K562 (cell line): ENCODE results near the gene ITGB1BP2. TPM values are rescaled to one million over a fixed set of nuclear protein-coding genes. Genes with fewer than 3 reads are reported as not detected.

Source experiments
- MAFK ChIP-seq: IDR thresholded peaks from 2 replicates; pipeline ENCODE4 v1.6.1; 2011; ENCODE audit warnings: low read length, improper control_type of control experiment
- NEUROD1 ChIP-seq: fragments of 150-350 bp; IDR thresholded peaks from 2 replicates; pipeline ENCODE4 v1.6.1; 2014; ENCODE audit warnings: borderline replicate concordance, low read length, low read depth; ENCODE audit not compliant: partially characterized antibody
- POLR3A ChIP-seq: IDR thresholded peaks from 2 replicates; pipeline ENCODE4 v1.6.1; 2011; ENCODE audit warnings: borderline replicate concordance, mild to moderate bottlenecking, moderate library complexity; ENCODE audit not compliant: insufficient read length, insufficient read depth; ENCODE audit errors: extremely low read depth
- SETDB1 ChIP-seq: IDR thresholded peaks from one replicate; pipeline ENCODE4 v1.6.1; 2012; ENCODE audit warnings: low read length, control low read depth, inconsistent platforms
- SRSF3 ChIP-seq: fragments of 200-400 bp; formaldehyde crosslinking; IDR thresholded peaks from 2 replicates; pipeline ENCODE4 v1.6.1; 2016; ENCODE audit warnings: mild to moderate bottlenecking, low read length, moderate library complexity; ENCODE audit not compliant: insufficient read depth
- TCF7 ChIP-seq: sonication (generic); IDR thresholded peaks from 2 replicates; pipeline ENCODE4 v1.6.1; 2016; ENCODE audit warnings: antibody characterized with exemption, borderline replicate concordance
- XRCC3 ChIP-seq: fragments of 450-650 bp; IDR thresholded peaks from 2 replicates; pipeline ENCODE4 v1.6.1; 2017; ENCODE audit warnings: mild to moderate bottlenecking, moderate library complexity
- ZC3H11A ChIP-seq: IDR thresholded peaks from 2 replicates; pipeline ENCODE4 v1.6.1; 2012; ENCODE audit warnings: low read depth, low read length, improper control_type of control experiment
- ZNF12 ChIP-seq: sonication (generic); formaldehyde crosslinking; IDR thresholded peaks from 2 replicates; pipeline ENCODE4 v1.4.0; 2020; ENCODE audit warnings: mild to moderate bottlenecking, missing genetic modification reagents
- ZNF134 ChIP-seq: fragments of 250-450 bp; sonication (Bioruptor Pico); conservative IDR thresholded peaks from 2 replicates; pipeline ENCODE4 v1.4.0; 2020
- polyA plus RNA-seq, 8 experiments: library from polyadenylated mRNA; depleted of rRNA in 4 of 8; stranded (reverse) in 5 of 8; unstranded in 3 of 8; fragments of >200 nt; fragmentation: Nextera tagmentation in 2 of 8; fragmentation: Illumina TruSeq in 1 of 8; extraction: Ambion mirVana in 2 of 8; extraction: Trizol in 1 of 8; gene quantifications; 2 replicates each; pipeline versions ENCODE4 v1.2.1 to v1.2.3, GENCODE V29; 2011 to 2014; ENCODE audit warnings: inconsistent platforms in 1 of 8, missing spikeins in 1 of 8
- total RNA-seq, 7 experiments: library from RNA; depleted of rRNA in 6 of 7; stranded (reverse); fragments of >200 nt in 6 of 7; fragmentation: Illumina TruSeq in 2 of 7; extraction: Trizol in 2 of 7; gene quantifications; 2 replicates each; pipeline versions ENCODE4 v1.2.1 to v1.2.3, GENCODE V29; 2011 to 2021; ENCODE audit warnings: low replicate concordance in 1 of 7
- TF ChIP-seq, protein P1 (sequence below), 2 experiments: IDR thresholded peaks; 2 replicates each; pipeline ENCODE4 v1.6.1; 2011; ENCODE audit warnings: borderline replicate concordance in 1 of 2, control low read depth in 1 of 2, low read depth in 1 of 2, low read length in 1 of 2, mild to moderate bottlenecking in 1 of 2, mixed read lengths in 1 of 2, moderate library complexity in 1 of 2; ENCODE audit not compliant: insufficient read depth in 1 of 2, insufficient read length in 1 of 2, poor library complexity in 1 of 2, severe bottlenecking in 1 of 2; ENCODE audit errors: extremely low read depth in 1 of 2
- TF ChIP-seq, protein P2 (sequence below): fragments of 250-450 bp; sonication (Bioruptor Pico); IDR thresholded peaks from 2 replicates; pipeline ENCODE4 v1.5.0; 2021; ENCODE audit warnings: mild to moderate bottlenecking, borderline replicate concordance
- TF ChIP-seq, protein P3 (sequence below): fragments of 250-450 bp; sonication (Bioruptor Pico); IDR thresholded peaks from 2 replicates; pipeline ENCODE4 v1.8.0; 2021; ENCODE audit warnings: moderate library complexity, mild to moderate bottlenecking, inconsistent platforms
- TF ChIP-seq, protein P4 (sequence below): sonication (generic); formaldehyde crosslinking; IDR thresholded peaks from 2 replicates; pipeline ENCODE4 v1.8.0; 2022; ENCODE audit warnings: mild to moderate bottlenecking, missing genetic modification reagents, borderline replicate concordance
- TF ChIP-seq, protein P5 (sequence below), 2 experiments: IDR thresholded peaks in 1 of 2; conservative IDR thresholded peaks in 1 of 2; 2 replicates each; pipeline ENCODE4 v1.6.1; 2016; ENCODE audit warnings: low read depth in 2 of 2, mild to moderate bottlenecking in 1 of 2, missing compliant biosample characterization in 1 of 2, missing genetic modification characterization in 1 of 2, moderate library complexity in 1 of 2
- TF ChIP-seq, protein P6 (sequence below): fragments of 450-650 bp; IDR thresholded peaks from one replicate; pipeline ENCODE4 v1.6.1; 2018; ENCODE audit warnings: mild to moderate bottlenecking, moderate library complexity; ENCODE audit not compliant: partially characterized antibody

The ITGB1BP2 gene
- total and polyA plus RNA-seq, 9 of the 15 experiments (the other 6 are each of a cell fraction or from before 2014, with no cell fraction given): 1.6 to 4.0 (median 1.9) TPM

DNA sequence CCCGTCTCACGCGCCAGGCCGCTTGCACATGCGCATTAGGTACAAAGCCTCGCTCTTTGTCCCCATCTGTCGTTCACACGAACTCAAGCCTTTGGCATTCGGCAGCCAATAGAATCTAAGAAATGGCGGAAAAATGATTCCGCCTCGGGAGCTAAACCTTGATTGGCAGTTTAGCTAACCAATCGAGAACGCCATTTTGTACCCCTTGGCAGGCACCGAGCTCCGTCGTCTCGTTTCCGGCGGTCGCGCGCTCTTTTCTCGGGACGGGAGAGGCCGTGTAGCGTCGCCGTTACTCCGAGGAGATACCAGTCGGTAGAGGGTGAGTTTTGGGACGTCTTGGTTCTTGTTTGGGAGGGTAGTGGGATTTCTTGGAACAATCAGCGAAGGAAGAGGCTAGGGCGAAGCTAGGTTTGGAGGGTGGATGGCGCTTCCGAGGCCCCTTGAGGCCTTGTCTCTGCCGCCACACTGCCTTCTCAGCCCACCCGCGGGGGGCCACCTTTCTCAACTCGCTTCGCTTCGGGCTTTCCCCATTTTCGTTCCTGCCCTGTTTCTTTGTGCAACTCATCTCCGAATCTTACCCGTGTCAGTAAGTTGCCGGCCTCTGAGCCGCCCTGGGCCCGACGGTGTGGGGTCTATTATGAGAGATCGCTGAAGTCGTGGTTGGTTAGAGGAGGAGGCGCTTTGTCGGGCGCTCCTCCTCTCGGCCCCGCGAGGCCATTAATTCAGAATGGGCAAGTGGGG lies 18.0 kb upstream of the ITGB1BP2 start, which contains the start of gene NONO (continued):
- TF ChIP-seq TCF7 (no peak), POLR3A (no peak), NEUROD1 (no peak), MAFK (no peak), ZNF12 (CRISPR knock-in tag) (no peak), SRSF3 (no peak), ZC3H11A (no peak), SETDB1 (no peak), XRCC3 (no peak), ZNF134 (CRISPR knock-in tag) (no peak)
- TF ChIP-seq, protein P1, sequence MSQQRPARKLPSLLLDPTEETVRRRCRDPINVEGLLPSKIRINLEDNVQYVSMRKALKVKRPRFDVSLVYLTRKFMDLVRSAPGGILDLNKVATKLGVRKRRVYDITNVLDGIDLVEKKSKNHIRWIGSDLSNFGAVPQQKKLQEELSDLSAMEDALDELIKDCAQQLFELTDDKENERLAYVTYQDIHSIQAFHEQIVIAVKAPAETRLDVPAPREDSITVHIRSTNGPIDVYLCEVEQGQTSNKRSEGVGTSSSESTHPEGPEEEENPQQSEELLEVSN (IDR thresholded peaks at IDR 0.05; ENCODE audit: borderline replicate concordance in 1 of 2, extremely low read depth in 1 of 2, insufficient read depth in 1 of 2, insufficient read length in 1 of 2, low read depth in 1 of 2, low read length in 1 of 2, poor library complexity in 1 of 2, severe bottlenecking in 1 of 2): peak; percentile 17 to 63
- TF ChIP-seq, protein P2, sequence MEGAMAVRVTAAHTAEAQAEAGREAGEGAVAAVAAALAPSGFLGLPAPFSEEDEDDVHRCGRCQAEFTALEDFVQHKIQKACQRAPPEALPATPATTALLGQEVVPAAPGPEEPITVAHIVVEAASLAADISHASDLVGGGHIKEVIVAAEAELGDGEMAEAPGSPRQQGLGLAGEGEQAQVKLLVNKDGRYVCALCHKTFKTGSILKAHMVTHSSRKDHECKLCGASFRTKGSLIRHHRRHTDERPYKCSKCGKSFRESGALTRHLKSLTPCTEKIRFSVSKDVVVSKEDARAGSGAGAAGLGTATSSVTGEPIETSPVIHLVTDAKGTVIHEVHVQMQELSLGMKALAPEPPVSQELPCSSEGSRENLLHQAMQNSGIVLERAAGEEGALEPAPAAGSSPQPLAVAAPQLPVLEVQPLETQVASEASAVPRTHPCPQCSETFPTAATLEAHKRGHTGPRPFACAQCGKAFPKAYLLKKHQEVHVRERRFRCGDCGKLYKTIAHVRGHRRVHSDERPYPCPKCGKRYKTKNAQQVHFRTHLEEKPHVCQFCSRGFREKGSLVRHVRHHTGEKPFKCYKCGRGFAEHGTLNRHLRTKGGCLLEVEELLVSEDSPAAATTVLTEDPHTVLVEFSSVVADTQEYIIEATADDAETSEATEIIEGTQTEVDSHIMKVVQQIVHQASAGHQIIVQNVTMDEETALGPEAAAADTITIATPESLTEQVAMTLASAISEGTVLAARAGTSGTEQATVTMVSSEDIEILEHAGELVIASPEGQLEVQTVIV (CRISPR knock-in tag): no peak
- TF ChIP-seq, protein P3, sequence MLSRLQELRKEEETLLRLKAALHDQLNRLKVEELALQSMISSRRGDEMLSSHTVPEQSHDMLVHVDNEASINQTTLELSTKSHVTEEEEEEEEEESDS (CRISPR knock-in tag): no peak
- TF ChIP-seq, protein P4, sequence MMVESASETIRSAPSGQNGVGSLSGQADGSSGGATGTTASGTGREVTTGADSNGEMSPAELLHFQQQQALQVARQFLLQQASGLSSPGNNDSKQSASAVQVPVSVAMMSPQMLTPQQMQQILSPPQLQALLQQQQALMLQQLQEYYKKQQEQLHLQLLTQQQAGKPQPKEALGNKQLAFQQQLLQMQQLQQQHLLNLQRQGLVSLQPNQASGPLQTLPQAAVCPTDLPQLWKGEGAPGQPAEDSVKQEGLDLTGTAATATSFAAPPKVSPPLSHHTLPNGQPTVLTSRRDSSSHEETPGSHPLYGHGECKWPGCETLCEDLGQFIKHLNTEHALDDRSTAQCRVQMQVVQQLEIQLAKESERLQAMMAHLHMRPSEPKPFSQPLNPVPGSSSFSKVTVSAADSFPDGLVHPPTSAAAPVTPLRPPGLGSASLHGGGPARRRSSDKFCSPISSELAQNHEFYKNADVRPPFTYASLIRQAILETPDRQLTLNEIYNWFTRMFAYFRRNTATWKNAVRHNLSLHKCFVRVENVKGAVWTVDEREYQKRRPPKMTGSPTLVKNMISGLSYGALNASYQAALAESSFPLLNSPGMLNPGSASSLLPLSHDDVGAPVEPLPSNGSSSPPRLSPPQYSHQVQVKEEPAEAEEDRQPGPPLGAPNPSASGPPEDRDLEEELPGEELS (CRISPR knock-in tag): no peak
- TF ChIP-seq, protein P5, sequence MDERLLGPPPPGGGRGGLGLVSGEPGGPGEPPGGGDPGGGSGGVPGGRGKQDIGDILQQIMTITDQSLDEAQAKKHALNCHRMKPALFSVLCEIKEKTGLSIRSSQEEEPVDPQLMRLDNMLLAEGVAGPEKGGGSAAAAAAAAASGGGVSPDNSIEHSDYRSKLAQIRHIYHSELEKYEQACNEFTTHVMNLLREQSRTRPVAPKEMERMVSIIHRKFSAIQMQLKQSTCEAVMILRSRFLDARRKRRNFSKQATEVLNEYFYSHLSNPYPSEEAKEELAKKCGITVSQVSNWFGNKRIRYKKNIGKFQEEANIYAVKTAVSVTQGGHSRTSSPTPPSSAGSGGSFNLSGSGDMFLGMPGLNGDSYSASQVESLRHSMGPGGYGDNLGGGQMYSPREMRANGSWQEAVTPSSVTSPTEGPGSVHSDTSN (CRISPR knock-in tag; IDR thresholded peaks at IDR 0.05; ENCODE audit: low read depth): peak; percentile 68
- TF ChIP-seq, protein P5 (tag; conservative IDR thresholded peaks at IDR 0.05; ENCODE audit: low read depth): peak; percentile 96
- TF ChIP-seq, protein P6, sequence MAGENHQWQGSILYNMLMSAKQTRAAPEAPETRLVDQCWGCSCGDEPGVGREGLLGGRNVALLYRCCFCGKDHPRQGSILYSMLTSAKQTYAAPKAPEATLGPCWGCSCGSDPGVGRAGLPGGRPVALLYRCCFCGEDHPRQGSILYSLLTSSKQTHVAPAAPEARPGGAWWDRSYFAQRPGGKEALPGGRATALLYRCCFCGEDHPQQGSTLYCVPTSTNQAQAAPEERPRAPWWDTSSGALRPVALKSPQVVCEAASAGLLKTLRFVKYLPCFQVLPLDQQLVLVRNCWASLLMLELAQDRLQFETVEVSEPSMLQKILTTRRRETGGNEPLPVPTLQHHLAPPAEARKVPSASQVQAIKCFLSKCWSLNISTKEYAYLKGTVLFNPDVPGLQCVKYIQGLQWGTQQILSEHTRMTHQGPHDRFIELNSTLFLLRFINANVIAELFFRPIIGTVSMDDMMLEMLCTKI: no peak
